PC-3 (cell line): Measurements from ENCODE around the gene ZNF628. TPM values are rescaled to one million over a fixed set of nuclear protein-coding genes. Genes with fewer than 3 reads are reported as not detected.
A peak's percentile ranks its signal among the peaks of the same experiment; 100 is the strongest.

ENCODE experiments used
- ATAC-seq: fragments of 200-7000 bp; cut with Tn5 transposase; 2 replicates; pipeline ENCODE4 v1.9.1; 2020; ENCODE audit warnings: mild to moderate bottlenecking, moderate library complexity
- BruUV-seq: library from RNA; stranded (reverse); fragments of 400-500 nt; replicated peaks from 2 replicates; lab custom pipeline; 2021; lab: Mats Ljungman, UMichigan
- CTCF ChIA-PET: fragments of 300-600 bp; sonication (Branson Sonifier 250); formaldehyde crosslinking; loops from one replicate; lab custom pipeline; 2022; ENCODE audit warnings: antibody characterized with exemption; lab: Charles Lee
- POLR2A ChIA-PET: fragments of 300-600 bp; sonication (Branson Sonifier 250); formaldehyde crosslinking; loops from one replicate; lab custom pipeline; 2022; ENCODE audit warnings: antibody characterized with exemption; ENCODE audit not compliant: unreplicated experiment; lab: Charles Lee
- DNase-seq: peaks from one replicate; pipeline ENCODE4 v3.0.0-alpha.2; 2015
- H2AFZ ChIP-seq: fragments of 300-600 bp; sonication (generic); 2 replicates; pipeline ENCODE4 v1.6.0; 2016; ENCODE audit warnings: antibody characterized with exemption, low read length
- H3F3A ChIP-seq: fragments of 300-600 bp; sonication (generic); one replicate; pipeline ENCODE4 v1.6.0; 2017; ENCODE audit warnings: antibody characterized with exemption, low read length, control low read depth, mild to moderate bottlenecking; ENCODE audit not compliant: unreplicated experiment
- H3K27ac ChIP-seq: fragments of 300-600 bp; sonication (generic); 2 replicates; pipeline ENCODE4 v1.5.1; 2016; ENCODE audit warnings: mild to moderate bottlenecking, low read length
- H3K27me3 ChIP-seq: fragments of 300-600 bp; sonication (generic); 2 replicates; pipeline ENCODE4 v1.6.1; 2016; ENCODE audit warnings: low read length, mixed read lengths
- H3K36me3 ChIP-seq: fragments of 300-600 bp; sonication (generic); 2 replicates; pipeline ENCODE4 v1.6.1; 2016; ENCODE audit warnings: low read depth, mixed run types, low read length, mixed read lengths
- H3K4me1 ChIP-seq: fragments of 300-600 bp; sonication (generic); 2 replicates; pipeline ENCODE4 v1.5.1; 2016; ENCODE audit warnings: low read length; ENCODE audit not compliant: insufficient read depth
- H3K4me2 ChIP-seq: fragments of 300-600 bp; sonication (generic); 2 replicates; pipeline ENCODE4 v1.6.0; 2016; ENCODE audit warnings: low read length
- H3K4me3 ChIP-seq: fragments of 300-600 bp; sonication (generic); 2 replicates; pipeline ENCODE4 v1.5.1; 2016; ENCODE audit warnings: mild to moderate bottlenecking, low read length, mixed read lengths
- H3K79me2 ChIP-seq: fragments of 300-600 bp; sonication (generic); 2 replicates; pipeline ENCODE4 v1.6.1; 2017; ENCODE audit warnings: low read length, mixed read lengths
- H3K9ac ChIP-seq: fragments of 300-600 bp; sonication (generic); 2 replicates; pipeline ENCODE4 v1.6.0; 2016; ENCODE audit warnings: mild to moderate bottlenecking, low read length
- H3K9me2 ChIP-seq: fragments of 300-600 bp; sonication (generic); replicated peaks from 2 replicates; pipeline ENCODE4 v1.6.1; 2016; ENCODE audit warnings: mixed run types, low read length, mixed read lengths
- H3K9me3 ChIP-seq: fragments of 300-600 bp; sonication (generic); 2 replicates; pipeline ENCODE4 v1.6.1; 2016; ENCODE audit warnings: low read length, mixed read lengths
- H4K20me1 ChIP-seq: fragments of 300-600 bp; sonication (generic); 2 replicates; pipeline ENCODE4 v1.6.1; 2016; ENCODE audit warnings: low read length, mixed read lengths
- EZH2 ChIP-seq: fragments of 300-600 bp; sonication (generic); IDR thresholded peaks from one replicate; pipeline ENCODE4 v1.6.1; 2017; ENCODE audit warnings: antibody characterized with exemption, mild to moderate bottlenecking, low read length; ENCODE audit not compliant: unreplicated experiment
- EZH2phosphoT487 ChIP-seq: fragments of 300-600 bp; sonication (generic); IDR thresholded peaks from 2 replicates; pipeline ENCODE4 v1.6.1; 2018; ENCODE audit warnings: mild to moderate bottlenecking, antibody characterized with exemption, low read length, borderline replicate concordance
- intact Hi-C: fragments of 100-400 bp; cut with micrococcal nuclease; formaldehyde crosslinking; loops from 2 replicates; pipeline ENCODE4 v1.9.0; 2023
- total RNA-seq: library from RNA; depleted of rRNA; stranded (reverse); fragments of >200 nt; gene quantifications from 2 replicates; pipeline ENCODE4 v1.2.3, GENCODE V29; 2014
- TF ChIP-seq, protein P1 (sequence below): fragments of 300-600 bp; sonication (generic); conservative IDR thresholded peaks from 2 replicates; pipeline ENCODE4 v1.5.1; 2017; ENCODE audit warnings: antibody characterized with exemption, low read depth, mild to moderate bottlenecking, low read length

Gene ZNF628
- total RNA-seq, 1 experiment from 2014 or later = 11.8 TPM

- Histone ChIP-seq H3K9ac (peak overlapping the region; percentile 52), H3K27me3 (0 out of 2 replicates have a peak, but pooled peaks cover 4% of the 10 kb centered on the region), H3K9me2 (peaks cover 3% of the 10 kb centered on the region; the same call in 1 of the 2 replicates), H3K9me3 (no peaks in the 10 kb centered on the region), H3K4me1 (peaks cover 8% of the 10 kb centered on the region; the same call in 1 of the 2 replicates), H3K79me2 (no peaks in the 10 kb centered on the region), H4K20me1 (no peaks in the 10 kb centered on the region), H2AFZ (peak overlapping the region; percentile 87), H3K36me3 (no peaks in the 10 kb centered on the region), H3K4me3 (peak overlapping the region; percentile 65), H3F3A (no peaks in the 10 kb centered on the region), H3K4me2 (peak overlapping the region; percentile 86), H3K27ac (no peak overlapping the region)
- DNase-seq (peak; percentile 97), ATAC-seq (peak; percentile 96)
- TF ChIP-seq EZH2phosphoT487 = no peak
- TF ChIP-seq, protein P1, sequence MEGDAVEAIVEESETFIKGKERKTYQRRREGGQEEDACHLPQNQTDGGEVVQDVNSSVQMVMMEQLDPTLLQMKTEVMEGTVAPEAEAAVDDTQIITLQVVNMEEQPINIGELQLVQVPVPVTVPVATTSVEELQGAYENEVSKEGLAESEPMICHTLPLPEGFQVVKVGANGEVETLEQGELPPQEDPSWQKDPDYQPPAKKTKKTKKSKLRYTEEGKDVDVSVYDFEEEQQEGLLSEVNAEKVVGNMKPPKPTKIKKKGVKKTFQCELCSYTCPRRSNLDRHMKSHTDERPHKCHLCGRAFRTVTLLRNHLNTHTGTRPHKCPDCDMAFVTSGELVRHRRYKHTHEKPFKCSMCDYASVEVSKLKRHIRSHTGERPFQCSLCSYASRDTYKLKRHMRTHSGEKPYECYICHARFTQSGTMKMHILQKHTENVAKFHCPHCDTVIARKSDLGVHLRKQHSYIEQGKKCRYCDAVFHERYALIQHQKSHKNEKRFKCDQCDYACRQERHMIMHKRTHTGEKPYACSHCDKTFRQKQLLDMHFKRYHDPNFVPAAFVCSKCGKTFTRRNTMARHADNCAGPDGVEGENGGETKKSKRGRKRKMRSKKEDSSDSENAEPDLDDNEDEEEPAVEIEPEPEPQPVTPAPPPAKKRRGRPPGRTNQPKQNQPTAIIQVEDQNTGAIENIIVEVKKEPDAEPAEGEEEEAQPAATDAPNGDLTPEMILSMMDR = peak; percentile 95
- POLR2A ChIA-PET = no interaction called here
- CTCF ChIA-PET = interaction anchor here (2.1 kb wide), 1 partner anchor 89 kb away, joined by 12 read pairs; the partner anchor contains the start of gene ZNF865
- intact Hi-C loops = loop anchor here (1.0 kb wide), 2 partner anchors 89 to 114 kb away; no protein-coding TSS in a partner anchor
- TSS peak; percentile 39 for BruUV-seq
These were observed 40.6 kb downstream of the ZNF628 start for GRCh38 chr19:55516878-55517620.

- no TSS peak for BruUV-seq
These were observed 43.3 kb downstream of the ZNF628 start for GRCh38 chr19:55519451-55520311.

More at GRCh38 chr19:55519451-55520311, 43.3 kb downstream of the ZNF628 start:
- Histone ChIP-seq H3K36me3 (no peaks in the 10 kb centered on the region), H2AFZ (no peak overlapping the region), H3K27ac (peak overlapping the region; percentile 54), H3K4me3 (no peak overlapping the region), H4K20me1 (no peaks in the 10 kb centered on the region), H3K79me2 (no peaks in the 10 kb centered on the region), H3K4me2 (no peak overlapping the region), H3K4me1 (peaks cover 8% of the 10 kb centered on the region; the same call in 1 of the 2 replicates), H3K9me3 (no peaks in the 10 kb centered on the region), H3K27me3 (no peaks in the 10 kb centered on the region), H3K9ac (no peak overlapping the region), H3F3A (no peaks in the 10 kb centered on the region), H3K9me2 (peaks cover 3% of the 10 kb centered on the region; the same call in 1 of the 2 replicates)
- peak; percentile 43 for ATAC-seq
- TF ChIP-seq, protein P1 = no peak
- TF ChIP-seq EZH2phosphoT487 (no peak), EZH2 (no peak)
- intact Hi-C loops = no loop called here
- DNase-seq = peak; percentile 87
- POLR2A ChIA-PET = interaction anchor here (0.6 kb wide), 4 partner anchors 41 to 75 kb away, joined by 3 to 15 read pairs (median 4); partner anchors contain the start of genes ISOC2 and ZNF628
- CTCF ChIA-PET = interaction anchor here (0.5 to 1.0 kb wide), 3 partner anchors 63 to 113 kb away, joined by 4 read pairs; no protein-coding TSS in a partner anchor
